H54 (cell line): ENCODE results near the gene ARPC4.
A peak's percentile ranks its signal among the peaks of the same experiment; 100 is the strongest.
"Not testable (repeated sequence)": the region's sequence is repeated elsewhere in the genome, so short reads cannot be mapped to it uniquely, and the experiment has no call there.

ENCODE experiments used
- DNase-seq: peaks from one replicate; pipeline ENCODE4 v3.0.0; 2011; ENCODE audit warnings: low spot score, mixed read lengths; ENCODE audit not compliant: insufficient read length
- FAIRE-seq: peaks from 3 replicates; lab custom pipeline; 2011; peaks lifted over from hg19 to GRCh38; lab: Jason Lieb, UNC
- POLR2A ChIP-seq: IDR thresholded peaks from 2 replicates; pipeline ENCODE4 v1.6.1; 2011; ENCODE audit warnings: low read depth, mild to moderate bottlenecking, low read length

Gene ARPC4

DNA sequence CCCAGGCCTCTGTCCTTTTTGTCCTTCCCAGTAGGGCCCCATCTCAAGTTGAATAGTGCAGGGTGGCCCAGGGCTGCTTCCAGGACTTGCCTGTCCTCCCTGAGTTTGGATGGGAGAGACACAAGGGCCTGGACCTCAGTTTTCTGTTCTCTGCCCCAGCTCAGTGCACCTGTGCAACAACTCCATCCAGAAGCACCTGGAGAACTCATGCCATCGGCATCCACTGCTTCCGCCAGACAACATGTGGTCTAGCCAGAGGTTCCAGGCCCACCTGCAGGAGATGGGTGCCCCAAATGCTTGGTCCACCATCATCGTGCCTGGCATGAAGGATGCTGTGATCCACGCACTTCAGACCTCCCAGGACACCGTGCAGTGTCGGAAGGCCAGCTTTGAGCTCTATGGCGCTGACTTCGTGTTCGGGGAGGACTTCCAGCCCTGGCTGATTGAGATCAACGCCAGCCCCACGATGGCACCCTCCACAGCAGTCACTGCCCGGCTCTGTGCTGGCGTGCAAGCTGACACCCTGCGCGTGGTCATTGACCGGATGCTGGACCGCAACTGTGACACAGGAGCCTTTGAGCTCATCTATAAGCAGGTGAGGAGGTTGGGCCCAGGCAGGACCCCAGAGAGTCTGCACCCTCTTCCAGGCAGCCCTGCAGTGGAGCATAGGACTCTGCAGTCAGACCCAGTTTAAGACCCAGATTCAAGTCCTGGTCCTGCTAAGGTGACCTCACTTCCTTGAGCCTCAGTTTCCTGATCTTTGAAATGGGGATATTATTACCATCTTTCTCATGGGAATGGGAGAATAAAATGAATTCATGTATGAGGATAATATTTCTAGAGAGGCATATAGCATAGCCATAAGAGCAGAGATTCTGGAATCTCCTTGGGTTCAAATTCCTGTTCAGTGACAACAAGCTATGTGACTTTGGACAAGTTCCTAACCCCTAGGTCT lies 36.2 kb downstream of the ARPC4 start:
- FAIRE-seq (no peak), DNase-seq (no peak)
- TF ChIP-seq POLR2A, result no peak

DNA sequence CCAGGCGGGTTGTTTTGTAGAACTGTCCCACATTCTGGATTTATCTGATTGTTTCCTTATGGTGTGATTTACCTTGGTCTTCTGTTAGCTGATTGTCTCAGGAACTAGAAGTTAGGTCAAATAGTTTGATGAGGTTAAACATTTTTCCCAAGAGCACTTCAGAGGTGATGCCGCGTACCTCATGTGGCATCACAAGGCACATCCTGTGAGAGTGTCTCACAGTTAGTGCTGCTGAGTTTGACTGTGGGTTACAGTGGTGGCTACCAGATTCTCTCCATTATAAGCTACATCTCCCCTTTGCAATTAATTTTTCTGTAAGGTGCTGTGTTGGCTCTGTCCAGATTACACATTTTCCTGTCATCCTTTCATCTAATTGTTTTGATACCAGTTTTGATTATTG lies 38.4 kb downstream of the ARPC4 start:
- FAIRE-seq (no peak), DNase-seq (no peak)
- no peak for TF ChIP-seq POLR2A

DNA sequence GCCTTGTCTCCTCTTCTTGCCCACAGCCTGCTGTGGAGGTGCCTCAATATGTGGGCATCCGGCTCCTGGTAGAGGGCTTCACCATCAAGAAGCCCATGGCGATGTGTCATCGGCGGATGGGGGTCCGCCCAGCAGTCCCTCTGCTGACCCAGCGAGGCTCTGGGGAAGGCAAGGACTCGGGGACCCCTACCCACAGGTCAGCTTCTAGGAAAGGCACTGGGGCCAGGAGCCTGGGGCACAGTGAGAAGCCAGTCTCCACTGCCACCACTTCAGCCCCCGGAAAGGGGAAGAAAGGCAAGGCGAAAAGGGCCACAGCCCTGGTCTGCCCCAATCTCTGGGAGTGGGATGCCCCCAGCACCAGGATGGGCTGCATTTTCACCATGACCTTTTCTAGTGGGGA lies 40.2 kb downstream of the ARPC4 start:
- TF ChIP-seq POLR2A, result no peak
- no peak for DNase-seq
- FAIRE-seq, result no peak

DNA sequence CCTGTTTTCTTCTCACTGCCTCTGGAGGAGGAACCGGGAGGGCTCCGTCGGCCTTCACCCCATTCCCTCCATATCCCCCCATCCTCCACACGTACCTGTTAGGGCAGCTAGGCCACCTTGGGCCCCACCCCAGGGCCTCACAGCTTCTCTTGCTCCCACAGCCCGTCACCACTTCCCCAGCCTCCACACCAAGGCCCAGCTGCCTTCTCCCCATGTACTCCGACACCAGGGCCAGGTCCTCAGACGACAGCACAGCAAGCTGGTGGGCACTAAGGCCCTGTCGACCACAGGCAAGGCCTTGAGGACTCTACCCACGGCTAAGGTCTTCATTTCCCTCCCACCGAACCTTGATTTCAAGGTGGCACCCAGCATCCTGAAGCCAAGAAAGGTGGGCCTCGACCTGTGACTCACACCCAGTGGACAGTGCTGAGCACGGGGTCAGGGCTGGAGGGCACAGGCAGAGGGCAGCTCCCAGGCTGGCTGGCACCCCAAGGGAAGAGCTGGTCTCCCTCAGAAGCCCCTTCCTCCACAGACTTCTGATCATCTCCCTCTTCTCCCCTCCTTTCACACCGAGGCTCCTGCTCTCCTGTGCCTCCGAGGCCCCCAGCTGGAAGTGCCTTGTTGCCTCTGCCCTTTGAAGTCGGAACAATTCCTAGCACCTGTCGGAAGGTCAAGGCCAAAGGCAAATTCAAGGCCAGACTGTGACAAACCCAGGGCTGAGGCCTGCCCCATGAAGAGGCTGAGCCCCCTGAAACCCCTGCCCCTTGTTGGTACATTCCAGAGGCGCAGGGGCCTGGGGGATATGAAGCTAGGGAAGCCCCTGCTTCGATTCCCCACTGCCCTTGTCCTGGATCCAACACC lies 41.9 kb downstream of the ARPC4 start:
- no peak for TF ChIP-seq POLR2A
- FAIRE-seq (no peak), DNase-seq (no peak)

DNA sequence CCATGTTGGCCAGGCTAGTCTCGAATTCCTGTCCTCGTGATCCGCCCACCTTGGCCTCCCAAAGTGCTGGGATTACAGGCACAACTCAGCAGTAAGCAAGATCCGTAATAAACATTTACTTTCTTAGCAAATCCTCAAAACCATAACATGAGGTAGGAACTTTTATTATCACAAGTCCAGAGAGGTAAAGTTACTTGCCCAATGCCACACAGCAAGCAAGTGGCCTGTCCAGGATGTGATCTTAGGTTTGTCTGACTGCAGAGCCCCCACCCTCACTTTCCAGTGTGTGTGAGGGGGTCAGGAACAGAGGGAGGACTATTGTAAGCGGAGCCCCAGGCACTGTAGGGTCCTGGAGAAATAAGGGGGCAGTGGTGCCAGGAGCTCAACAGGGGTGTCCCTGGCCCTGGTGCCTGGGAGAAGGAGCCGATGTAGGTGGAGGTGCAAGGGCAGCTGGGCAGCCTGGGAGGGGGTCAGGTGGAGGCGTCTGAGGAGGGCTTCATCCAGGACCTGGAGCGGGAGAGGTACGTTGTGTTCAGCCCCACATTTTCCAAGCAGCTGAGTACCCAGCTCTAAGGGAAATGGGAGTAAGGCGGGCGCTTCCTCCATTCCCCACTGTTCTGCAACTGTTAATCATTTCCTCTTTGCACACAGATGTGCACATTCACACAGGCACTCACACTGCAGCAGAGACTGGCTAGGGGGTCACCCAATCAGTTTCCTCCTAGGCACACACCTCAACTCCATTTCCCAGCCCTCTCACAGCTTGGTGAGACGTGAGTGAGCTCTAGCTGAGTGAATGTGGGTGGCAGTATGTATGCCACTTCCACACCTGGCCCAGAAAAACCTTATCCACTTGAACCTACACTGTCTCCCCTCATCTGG lies 45.1 kb downstream of the ARPC4 start:
- DNase-seq, result no peak
- FAIRE-seq, result no peak
- no peak for TF ChIP-seq POLR2A

DNA sequence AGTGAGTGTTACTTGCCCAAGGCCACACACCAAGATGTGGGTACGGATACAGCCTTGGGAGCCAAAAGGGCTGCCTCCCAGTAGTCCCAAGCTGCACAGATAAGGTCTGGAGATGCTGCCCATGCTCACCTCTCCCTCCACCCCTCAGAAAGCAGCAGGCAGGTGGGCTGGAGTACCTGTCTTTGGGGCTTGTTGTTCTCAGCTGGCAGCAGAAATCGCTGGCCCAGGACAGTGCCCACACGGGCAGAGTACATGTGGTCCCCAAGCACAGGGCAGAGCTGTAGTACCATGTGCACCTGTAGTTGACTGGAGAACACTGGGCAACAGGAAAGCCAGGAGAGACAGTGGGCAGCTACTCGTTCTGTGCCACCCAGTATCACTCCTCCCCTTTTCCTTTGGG lies 46.0 kb downstream of the ARPC4 start:
- FAIRE-seq (no peak), DNase-seq (no peak)
- no peak for TF ChIP-seq POLR2A

DNA sequence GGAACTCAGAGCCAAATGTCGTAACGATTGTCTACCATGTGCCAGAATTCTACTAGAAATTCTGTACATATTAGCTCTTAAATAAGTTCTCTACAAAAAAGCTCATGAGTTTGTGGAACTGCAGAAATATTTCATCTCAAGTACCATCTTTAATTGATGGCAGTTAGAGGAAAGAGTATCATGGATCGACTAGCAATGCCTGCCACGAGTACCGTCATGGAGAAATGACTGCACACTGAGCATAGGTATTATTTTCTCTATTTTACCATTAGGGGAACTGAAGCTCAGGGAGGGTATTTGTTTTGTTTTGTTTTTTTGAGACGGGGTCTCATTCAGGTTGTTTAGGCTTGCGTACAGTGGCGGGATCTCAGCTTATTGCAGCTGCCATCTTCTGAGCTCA lies 48.1 kb downstream of the ARPC4 start:
- TF ChIP-seq POLR2A, result no peak
- FAIRE-seq (no peak), DNase-seq (no peak)

DNA sequence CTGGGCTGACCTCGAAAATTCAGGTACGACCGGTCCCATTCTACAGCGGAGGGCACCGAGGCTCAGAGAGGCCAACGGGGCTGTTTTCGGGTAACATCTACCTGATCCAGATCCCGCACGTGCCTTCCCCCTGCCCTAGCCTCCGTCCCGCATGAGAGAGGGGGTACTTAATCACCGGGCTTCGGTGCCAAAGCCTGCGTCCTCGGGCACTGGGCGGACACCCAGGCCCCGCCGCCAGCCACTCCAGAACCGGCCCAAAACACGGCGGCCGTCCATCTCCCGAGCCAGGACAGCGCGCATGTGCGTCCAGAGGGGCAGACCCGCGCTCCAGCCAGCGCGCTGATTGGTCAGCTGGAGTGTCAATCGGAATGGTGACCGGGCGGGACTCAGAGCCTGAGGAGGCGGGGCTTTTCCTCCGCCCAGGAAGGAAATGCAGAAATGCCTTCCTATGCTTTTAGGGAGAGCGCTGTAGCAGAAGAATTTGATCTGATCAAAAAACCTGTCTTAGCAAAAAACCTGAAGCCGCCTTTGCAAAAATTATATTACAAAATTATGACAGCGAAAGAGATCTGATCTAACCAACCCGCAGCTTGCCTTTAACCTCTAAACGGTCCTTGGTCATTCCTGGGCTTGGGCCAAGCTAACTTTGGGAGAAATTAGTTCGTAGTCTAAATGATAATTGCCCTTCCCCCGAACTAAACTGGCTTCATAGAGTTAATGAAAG lies 51.0 kb downstream of the ARPC4 start, which contains the start of gene RPUSD3:
TSS of gene RPUSD3 (minus strand) at position 294 of the 724 bp plus-strand sequence. CDS start at position 276, 18 bp downstream.
- peak; percentile 88 for TF ChIP-seq POLR2A
- FAIRE-seq, result peak; percentile 36
- DNase-seq, result peak; percentile 93

DNA sequence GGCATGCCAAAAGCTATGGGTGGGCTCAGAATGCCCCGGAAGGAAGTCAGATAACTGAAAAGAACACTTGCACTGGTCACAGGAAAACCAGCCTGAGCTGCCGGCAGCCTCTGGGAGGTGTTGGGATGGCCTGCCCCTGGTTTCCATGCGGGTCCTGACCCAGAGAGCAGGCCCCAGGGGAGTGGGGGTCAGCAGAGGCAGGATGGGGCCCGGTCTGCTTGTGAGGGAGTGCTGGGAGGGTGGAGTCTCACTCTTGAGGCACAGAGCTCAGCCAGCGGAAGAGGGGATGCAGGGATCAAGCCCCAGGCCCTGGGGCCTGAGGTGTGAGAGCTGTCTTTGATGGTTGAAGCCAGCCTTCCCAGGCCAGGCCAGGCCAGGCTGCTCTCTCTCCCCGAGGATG lies 53.3 kb downstream of the ARPC4 start:
- FAIRE-seq, result no peak
- no peak for DNase-seq
- no peak for TF ChIP-seq POLR2A

DNA sequence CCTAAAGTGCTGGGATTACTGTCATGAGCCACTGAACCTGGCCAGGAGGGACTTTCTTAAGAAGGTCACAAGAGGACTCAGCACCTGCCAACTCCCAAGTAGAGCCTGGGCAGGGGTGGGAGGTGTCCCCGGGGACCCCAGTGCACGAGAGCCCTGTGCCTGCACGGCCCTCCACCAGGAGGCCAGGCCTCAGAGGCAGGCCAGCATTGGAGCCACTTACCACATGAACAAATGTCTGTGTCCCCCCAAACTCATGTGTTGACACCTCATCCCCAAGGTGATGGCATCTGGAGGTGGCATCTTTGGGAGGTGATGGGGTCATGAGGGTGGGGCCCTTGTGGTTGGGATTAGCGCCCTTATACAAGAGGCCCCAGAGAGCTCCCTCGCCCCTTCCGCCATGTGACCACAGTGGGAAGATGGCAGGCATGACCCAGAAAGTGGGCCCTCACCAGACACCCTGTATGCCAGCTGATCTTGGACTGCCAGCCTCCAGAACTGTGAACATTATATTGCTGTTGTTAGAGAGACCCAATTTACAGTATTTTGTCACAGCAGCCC lies 54.1 kb downstream of the ARPC4 start:
- no peak for DNase-seq
- FAIRE-seq, result no peak
- TF ChIP-seq POLR2A, result no peak

DNA sequence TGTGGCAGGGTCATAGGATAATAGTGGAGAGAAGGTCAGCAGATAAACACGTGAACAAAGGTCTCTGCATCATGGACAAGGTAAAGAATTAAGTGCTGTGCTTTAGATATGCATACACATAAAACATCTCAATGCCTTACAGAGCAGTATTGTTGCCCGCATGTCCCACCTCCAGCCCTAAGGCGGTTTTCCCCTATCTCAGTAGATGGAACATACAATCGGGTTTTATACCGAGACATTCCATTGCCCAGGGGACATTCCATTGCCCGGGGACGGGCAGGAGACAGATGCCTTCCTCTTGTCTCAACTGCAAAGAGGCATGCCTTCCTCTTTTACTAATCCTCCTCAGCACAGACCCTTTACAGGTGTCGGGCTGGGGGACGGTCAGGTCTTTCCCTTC lies 55.0 kb downstream of the ARPC4 start:
- FAIRE-seq, DNase-seq: not testable (repeated sequence)

DNA sequence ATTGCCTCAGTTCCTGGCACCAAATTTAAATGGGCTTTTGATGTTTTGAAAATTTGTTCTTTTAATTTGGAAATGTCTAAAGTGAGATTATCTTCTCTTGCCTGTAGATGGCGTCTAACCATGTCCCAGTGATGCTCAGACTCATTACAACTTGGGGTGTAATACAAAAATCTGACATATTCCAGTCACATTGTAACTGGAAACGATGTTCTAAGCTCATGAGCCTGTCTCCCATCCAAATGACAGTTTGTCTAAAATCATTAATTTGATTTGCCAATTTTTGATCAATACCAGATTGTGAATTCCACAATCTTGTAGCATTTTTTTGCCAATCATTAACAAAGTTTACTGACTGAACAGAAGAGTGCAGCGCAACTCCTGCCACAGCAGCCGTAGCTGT lies 56.0 kb downstream of the ARPC4 start:
- FAIRE-seq, DNase-seq: not testable (repeated sequence)

DNA sequence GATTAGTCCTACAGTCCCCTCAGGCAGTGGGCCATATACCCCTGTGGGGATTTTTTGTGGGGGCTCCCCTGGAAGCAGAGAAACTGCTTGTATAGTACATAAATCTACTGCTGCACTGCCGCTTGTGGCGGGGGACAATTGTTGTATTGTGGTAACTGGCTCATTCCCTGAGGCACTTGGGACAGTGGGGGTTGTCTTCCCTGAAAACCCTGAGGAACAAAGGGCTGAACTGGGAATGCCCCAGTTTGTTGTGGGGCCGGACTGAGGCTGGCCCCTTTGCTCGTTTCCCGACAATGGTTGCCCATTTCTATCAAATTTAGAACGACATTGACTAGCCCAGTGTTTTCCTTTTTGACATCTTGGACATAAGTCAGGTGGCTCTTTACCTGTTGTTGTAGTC lies 58.5 kb downstream of the ARPC4 start:
- not testable (repeated sequence) for DNase-seq, FAIRE-seq

DNA sequence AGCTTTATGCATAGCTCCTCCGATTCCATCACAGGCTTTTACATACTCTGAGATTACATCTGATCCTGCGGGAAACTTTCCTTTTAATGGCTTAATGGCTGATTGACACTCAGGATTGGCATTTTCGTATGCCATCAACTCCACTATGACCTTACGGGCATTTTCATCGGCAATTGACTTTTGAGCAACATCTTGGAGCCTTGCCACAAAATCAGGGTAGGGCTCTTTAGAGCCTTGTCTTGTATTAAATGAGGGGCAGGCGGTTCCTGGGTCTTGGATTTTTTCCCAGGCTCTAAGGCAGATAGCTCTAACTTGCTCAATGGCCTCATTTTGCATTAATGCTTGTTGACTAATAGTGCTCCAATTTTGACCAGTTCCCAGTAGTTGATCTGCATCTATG lies 59.0 kb downstream of the ARPC4 start:
- DNase-seq, FAIRE-seq: not testable (repeated sequence)
